Ascending aorta (tissue), 2 donors: Measurements from ENCODE around the gene DPPA2. TPM values are rescaled to one million over a fixed set of nuclear protein-coding genes. Genes with fewer than 3 reads are reported as not detected.

Source experiments
- DNase-seq, 2 donors: peaks; one replicate each; pipeline ENCODE4 v3.0.0-alpha.2; 2019; ENCODE audit warnings: low spot score in 2 of 2
- H3K27ac ChIP-seq, 2 donors: fragments of 200-600 bp; sonication (generic); one replicate each; pipeline ENCODE4 v1.5.1; 2016 to 2017; ENCODE audit warnings: mild to moderate bottlenecking in 1 of 2
- H3K27me3 ChIP-seq: fragments of 200-600 bp; sonication (generic); one replicate; pipeline ENCODE4 v1.5.1; 2017
- H3K36me3 ChIP-seq, 2 donors: fragments of 200-600 bp; sonication (generic); one replicate each; pipeline ENCODE4 v1.5.1; 2016
- H3K4me1 ChIP-seq, 2 donors: fragments of 200-600 bp; sonication (generic); one replicate each; pipeline ENCODE4 v1.5.1; 2016 to 2017; ENCODE audit warnings: mild to moderate bottlenecking in 1 of 2
- H3K4me3 ChIP-seq, 2 donors: fragments of 200-600 bp; sonication (generic); one replicate each; pipeline ENCODE4 v1.5.1; 2016 to 2017; ENCODE audit warnings: mild to moderate bottlenecking in 1 of 2
- H3K9me3 ChIP-seq, 2 donors: fragments of 200-600 bp; sonication (generic); one replicate each; pipeline ENCODE4 v1.5.1; 2016
- intact Hi-C: fragments of 100-400 bp; cut with DNase I; formaldehyde crosslinking; loops from one replicate; pipeline ENCODE4 v1.15.1; 2023
- total RNA-seq: library from RNA; depleted of rRNA; stranded (reverse); fragments of >200 nt; gene quantifications from one replicate; pipeline ENCODE4 v1.1.0, GENCODE V29; 2016
- TF ChIP-seq, protein P1 (sequence below), 3 experiments: fragments of 200-600 bp in 2 of 3; fragments of 450-650 bp in 1 of 3; sonication (generic) in 2 of 3; IDR thresholded peaks; one replicate each; pipeline ENCODE4 v1.5.1; 2016 to 2019; ENCODE audit warnings: antibody characterized with exemption in 3 of 3, mild to moderate bottlenecking in 1 of 3, moderate library complexity in 1 of 3

Gene DPPA2
- total RNA-seq, 1 donor from 2014 or later, result not detected

DNA sequence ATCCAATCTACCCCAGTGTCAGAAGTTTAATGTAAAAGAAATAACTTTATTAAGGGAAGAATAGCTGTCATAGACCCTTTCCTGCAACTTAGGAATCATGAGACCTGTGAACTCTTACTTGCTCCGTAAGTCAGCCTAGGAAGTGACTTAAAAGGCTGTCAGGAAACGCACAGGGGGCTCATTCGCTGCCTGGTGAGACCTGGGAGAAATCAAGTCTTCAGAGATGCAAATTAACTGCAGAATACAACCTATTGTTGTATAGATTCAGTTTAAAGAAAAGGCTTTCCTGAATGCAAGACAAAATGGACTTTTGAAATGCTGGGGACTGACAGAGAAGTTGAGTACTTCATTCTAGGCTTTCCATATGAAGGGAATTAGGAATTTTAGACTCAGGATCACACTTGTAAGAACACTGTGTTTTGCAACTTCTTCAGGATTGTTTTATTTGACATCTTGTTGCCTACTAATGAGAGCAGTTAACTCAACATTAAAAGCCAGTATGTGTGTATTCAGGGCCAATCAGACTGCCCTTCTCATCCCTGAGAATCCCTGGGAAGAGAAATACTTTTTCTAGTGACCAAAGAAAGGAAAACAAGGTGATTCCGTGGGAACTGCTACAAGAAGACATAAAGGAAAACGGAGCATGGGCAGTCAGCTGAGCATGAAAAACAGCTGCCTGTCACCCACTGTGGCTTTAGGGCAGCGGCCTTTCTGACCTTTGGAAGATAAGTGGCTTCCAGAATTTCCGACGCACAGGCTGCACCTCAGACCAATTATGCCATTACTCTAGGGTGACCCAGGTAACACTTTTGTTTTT, 39.5 kb upstream of the DPPA2 start:
- Histone ChIP-seq H3K27ac (no peak overlapping the region), H3K4me1 (no peaks in the 10 kb centered on the region), H3K36me3 (no peaks in the 10 kb centered on the region), H3K4me3 (no peak overlapping the region), H3K27me3 (no peaks in the 10 kb centered on the region), H3K9me3 (no peaks in the 10 kb centered on the region)
- no peak for DNase-seq
- TF ChIP-seq, protein P1, sequence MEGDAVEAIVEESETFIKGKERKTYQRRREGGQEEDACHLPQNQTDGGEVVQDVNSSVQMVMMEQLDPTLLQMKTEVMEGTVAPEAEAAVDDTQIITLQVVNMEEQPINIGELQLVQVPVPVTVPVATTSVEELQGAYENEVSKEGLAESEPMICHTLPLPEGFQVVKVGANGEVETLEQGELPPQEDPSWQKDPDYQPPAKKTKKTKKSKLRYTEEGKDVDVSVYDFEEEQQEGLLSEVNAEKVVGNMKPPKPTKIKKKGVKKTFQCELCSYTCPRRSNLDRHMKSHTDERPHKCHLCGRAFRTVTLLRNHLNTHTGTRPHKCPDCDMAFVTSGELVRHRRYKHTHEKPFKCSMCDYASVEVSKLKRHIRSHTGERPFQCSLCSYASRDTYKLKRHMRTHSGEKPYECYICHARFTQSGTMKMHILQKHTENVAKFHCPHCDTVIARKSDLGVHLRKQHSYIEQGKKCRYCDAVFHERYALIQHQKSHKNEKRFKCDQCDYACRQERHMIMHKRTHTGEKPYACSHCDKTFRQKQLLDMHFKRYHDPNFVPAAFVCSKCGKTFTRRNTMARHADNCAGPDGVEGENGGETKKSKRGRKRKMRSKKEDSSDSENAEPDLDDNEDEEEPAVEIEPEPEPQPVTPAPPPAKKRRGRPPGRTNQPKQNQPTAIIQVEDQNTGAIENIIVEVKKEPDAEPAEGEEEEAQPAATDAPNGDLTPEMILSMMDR (IDR thresholded peaks at IDR 0.05), result no peak
- intact Hi-C loops, result no loop called here

- intact Hi-C loops, result no loop called here
- Histone ChIP-seq H3K4me1 (no peaks in the 10 kb centered on the region), H3K9me3 (no peaks in the 10 kb centered on the region), H3K4me3 (no peak overlapping the region), H3K27ac (no peak overlapping the region), H3K36me3 (no peaks in the 10 kb centered on the region), H3K27me3 (no peaks in the 10 kb centered on the region)
- no peak for DNase-seq
- TF ChIP-seq, protein P1 (IDR thresholded peaks at IDR 0.05), result no peak
Observed at GRCh38 chr3:109353057-109353456, 36.7 kb upstream of the DPPA2 start.

DNA sequence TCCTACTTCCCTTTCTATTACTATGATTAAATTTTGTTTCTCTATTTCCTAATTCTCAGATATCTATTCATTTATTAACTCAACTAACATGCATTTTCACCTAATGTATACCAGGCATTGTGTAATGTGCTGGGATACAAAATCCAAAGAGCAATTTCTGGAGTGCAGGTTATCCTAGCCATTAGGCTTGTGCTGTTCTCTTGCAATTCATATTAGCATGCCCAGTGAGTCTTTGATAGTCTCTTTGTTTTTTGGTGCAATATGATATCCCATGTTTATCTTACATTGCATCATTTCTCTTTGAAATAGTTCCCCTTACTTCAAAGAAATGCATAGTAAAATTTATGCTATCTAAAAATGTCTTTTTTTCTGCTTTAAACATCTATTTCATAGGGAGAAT, 34.9 kb upstream of the DPPA2 start:
- Histone ChIP-seq H3K4me1 (no peaks in the 10 kb centered on the region), H3K27ac (no peak overlapping the region), H3K9me3 (no peaks in the 10 kb centered on the region), H3K36me3 (no peaks in the 10 kb centered on the region), H3K27me3 (no peaks in the 10 kb centered on the region), H3K4me3 (no peak overlapping the region)
- TF ChIP-seq, protein P1 (IDR thresholded peaks at IDR 0.05), result no peak
- intact Hi-C loops, result no loop called here
- no peak for DNase-seq

DNA sequence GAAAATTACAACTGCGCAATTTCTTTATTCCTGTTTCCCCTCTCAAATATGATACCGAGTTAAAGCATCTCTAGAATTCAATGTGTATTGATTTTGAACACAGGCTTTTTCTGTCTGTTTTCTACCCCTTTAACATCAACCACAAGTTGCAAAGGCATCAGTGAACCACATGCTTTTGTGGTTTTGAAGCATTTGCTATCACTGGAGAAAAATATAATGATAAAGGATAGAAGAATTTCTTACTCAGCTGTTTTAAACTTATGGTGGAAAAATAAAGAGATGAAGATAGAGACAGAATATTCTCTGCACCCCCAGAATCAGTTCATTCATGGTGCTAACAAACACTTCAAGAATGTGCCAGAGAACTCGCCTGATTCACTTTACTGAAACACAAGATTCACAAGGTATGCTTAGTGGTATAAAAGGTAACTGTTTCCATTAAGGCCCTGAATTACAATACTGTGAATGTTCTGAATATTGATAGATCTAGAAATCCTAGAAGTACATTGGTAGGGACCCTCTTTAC, 30.5 kb upstream of the DPPA2 start:
- Histone ChIP-seq H3K4me1 (no peaks in the 10 kb centered on the region), H3K9me3 (no peaks in the 10 kb centered on the region), H3K4me3 (no peak overlapping the region), H3K27me3 (no peaks in the 10 kb centered on the region), H3K36me3 (no peaks in the 10 kb centered on the region), H3K27ac (no peak overlapping the region)
- intact Hi-C loops, result no loop called here
- TF ChIP-seq, protein P1 (IDR thresholded peaks at IDR 0.05), result no peak
- DNase-seq, result no peak

- TF ChIP-seq, protein P1 (IDR thresholded peaks at IDR 0.05), result no peak
- no peak overlapping the region for H3K4me3 ChIP-seq
Observed at GRCh38 chr3:109346099-109346498, 29.8 kb upstream of the DPPA2 start.

More at GRCh38 chr3:109346099-109346498, 29.8 kb upstream of the DPPA2 start:
- H3K27ac ChIP-seq, result no peak overlapping the region
- no peaks in the 10 kb centered on the region for H3K27me3 ChIP-seq
- no peaks in the 10 kb centered on the region for H3K4me1 ChIP-seq
- H3K9me3 ChIP-seq, result no peaks in the 10 kb centered on the region
- H3K36me3 ChIP-seq, result no peaks in the 10 kb centered on the region
- intact Hi-C loops, result no loop called here
- DNase-seq, result no peak
